PC-9 (cell line): ENCODE results near the gene RAB11B. TPM values are rescaled to one million over a fixed set of nuclear protein-coding genes. Genes with fewer than 3 reads are reported as not detected.

Experiments
- BruUV-seq: library from RNA; stranded (reverse); fragments of 400-500 nt; replicated peaks from 2 replicates; lab custom pipeline; 2021; lab: Mats Ljungman, UMichigan
- CTCF ChIA-PET: fragments of 300-600 bp; sonication (Branson Sonifier 250); formaldehyde crosslinking; loops from one replicate; lab custom pipeline; 2022; ENCODE audit warnings: antibody characterized with exemption; lab: Charles Lee
- POLR2A ChIA-PET: fragments of 300-600 bp; sonication (Branson Sonifier 250); formaldehyde crosslinking; loops from one replicate; lab custom pipeline; 2022; ENCODE audit warnings: antibody characterized with exemption; ENCODE audit not compliant: unreplicated experiment; lab: Charles Lee
- DNase-seq, 2 experiments: peaks; one replicate each; pipeline versions ENCODE4 v3.0.0 to v3.0.0-alpha.2; 2015 to 2022; ENCODE audit warnings: mixed read lengths in 1 of 2
- H2AFZ ChIP-seq: fragments of 200-600 bp; sonication (generic); 2 replicates; pipeline ENCODE4 v1.8.1; 2017; ENCODE audit warnings: antibody characterized with exemption
- H3F3A ChIP-seq: fragments of 200-600 bp; sonication (generic); 2 replicates; pipeline ENCODE4 v1.8.1; 2017; ENCODE audit warnings: antibody characterized with exemption, mild to moderate bottlenecking, low read depth; ENCODE audit not compliant: insufficient read depth
- H3K27ac ChIP-seq: fragments of 200-600 bp; sonication (generic); 2 replicates; pipeline ENCODE4 v1.6.1; 2016; ENCODE audit warnings: mixed run types
- H3K27me3 ChIP-seq: fragments of 200-600 bp; sonication (generic); 2 replicates; pipeline ENCODE4 v1.6.1; 2016; ENCODE audit warnings: low read depth, mixed run types; ENCODE audit not compliant: insufficient read depth
- H3K36me3 ChIP-seq: fragments of 200-600 bp; sonication (generic); 2 replicates; pipeline ENCODE4 v1.6.1; 2016; ENCODE audit warnings: low read depth, mixed run types
- H3K4me1 ChIP-seq: fragments of 200-600 bp; sonication (generic); replicated peaks from 2 replicates; pipeline ENCODE4 v1.6.1; 2016; ENCODE audit warnings: mixed run types; ENCODE audit not compliant: insufficient read depth
- H3K4me2 ChIP-seq: fragments of 200-600 bp; sonication (generic); 2 replicates; pipeline ENCODE4 v1.6.1; 2017; ENCODE audit warnings: mixed run types
- H3K4me3 ChIP-seq: fragments of 200-600 bp; sonication (generic); 2 replicates; pipeline ENCODE4 v1.6.1; 2016; ENCODE audit warnings: mixed run types
- H3K79me2 ChIP-seq: fragments of 200-600 bp; sonication (generic); 2 replicates; pipeline ENCODE4 v1.6.1; 2017; ENCODE audit warnings: low read depth, mixed run types
- H3K9me2 ChIP-seq: fragments of 200-600 bp; sonication (generic); 2 replicates; pipeline ENCODE4 v1.8.1; 2017; ENCODE audit warnings: mild to moderate bottlenecking; ENCODE audit not compliant: insufficient read depth
- H3K9me3 ChIP-seq: fragments of 200-600 bp; sonication (generic); 2 replicates; pipeline ENCODE4 v1.8.1; 2016; ENCODE audit warnings: low read depth; ENCODE audit not compliant: insufficient read depth
- H4K20me1 ChIP-seq: fragments of 200-600 bp; sonication (generic); 2 replicates; pipeline ENCODE4 v1.8.1; 2017; ENCODE audit not compliant: insufficient read depth
- EZH2 ChIP-seq: fragments of 200-600 bp; sonication (generic); IDR thresholded peaks from 2 replicates; pipeline ENCODE4 v1.8.0; 2017; ENCODE audit warnings: antibody characterized with exemption, low read depth
- intact Hi-C: fragments of 100-400 bp; cut with micrococcal nuclease; formaldehyde crosslinking; loops from one replicate; pipeline ENCODE4 v1.10.0; 2022; ENCODE audit not compliant: unreplicated experiment
- total RNA-seq: library from RNA; stranded (reverse); gene quantifications from 2 replicates; pipeline ENCODE4 v1.2.3, GENCODE V29; 2021
- TF ChIP-seq, protein P1 (sequence below): fragments of 200-600 bp; sonication (generic); conservative IDR thresholded peaks from 2 replicates; pipeline ENCODE4 v1.6.1; 2017; ENCODE audit warnings: mixed run types, antibody characterized with exemption, mild to moderate bottlenecking, moderate library complexity

RAB11B gene
- total RNA-seq, 1 experiment from 2014 or later: 126 TPM

- H4K20me1 ChIP-seq: peaks cover 26% of the 10 kb centered on the region
- H3K4me3 ChIP-seq: peak overlapping the region; percentile 72; the same call in 1 of the 2 replicates
- H3F3A ChIP-seq: peaks cover 31% of the 10 kb centered on the region
- CTCF ChIA-PET: no interaction called here
- intact Hi-C loops: no loop called here
- no peaks in the 10 kb centered on the region for H3K9me2 ChIP-seq
- H2AFZ ChIP-seq: no peak overlapping the region
- TF ChIP-seq, protein P1, sequence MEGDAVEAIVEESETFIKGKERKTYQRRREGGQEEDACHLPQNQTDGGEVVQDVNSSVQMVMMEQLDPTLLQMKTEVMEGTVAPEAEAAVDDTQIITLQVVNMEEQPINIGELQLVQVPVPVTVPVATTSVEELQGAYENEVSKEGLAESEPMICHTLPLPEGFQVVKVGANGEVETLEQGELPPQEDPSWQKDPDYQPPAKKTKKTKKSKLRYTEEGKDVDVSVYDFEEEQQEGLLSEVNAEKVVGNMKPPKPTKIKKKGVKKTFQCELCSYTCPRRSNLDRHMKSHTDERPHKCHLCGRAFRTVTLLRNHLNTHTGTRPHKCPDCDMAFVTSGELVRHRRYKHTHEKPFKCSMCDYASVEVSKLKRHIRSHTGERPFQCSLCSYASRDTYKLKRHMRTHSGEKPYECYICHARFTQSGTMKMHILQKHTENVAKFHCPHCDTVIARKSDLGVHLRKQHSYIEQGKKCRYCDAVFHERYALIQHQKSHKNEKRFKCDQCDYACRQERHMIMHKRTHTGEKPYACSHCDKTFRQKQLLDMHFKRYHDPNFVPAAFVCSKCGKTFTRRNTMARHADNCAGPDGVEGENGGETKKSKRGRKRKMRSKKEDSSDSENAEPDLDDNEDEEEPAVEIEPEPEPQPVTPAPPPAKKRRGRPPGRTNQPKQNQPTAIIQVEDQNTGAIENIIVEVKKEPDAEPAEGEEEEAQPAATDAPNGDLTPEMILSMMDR: no peak
- TF ChIP-seq EZH2: no peak
- H3K79me2 ChIP-seq: peaks cover 53% of the 10 kb centered on the region
- peaks cover 51% of the 10 kb centered on the region for H3K4me1 ChIP-seq
- H3K27ac ChIP-seq: no peak overlapping the region
- H3K9me3 ChIP-seq: no peaks in the 10 kb centered on the region; the same call in 1 of the 2 replicates
- no peaks in the 10 kb centered on the region for H3K27me3 ChIP-seq
- no peaks in the 10 kb centered on the region for H3K36me3 ChIP-seq
- POLR2A ChIA-PET: interaction anchor here (0.6 kb wide), 1 partner anchor 204 kb away, joined by 4 read pairs; no protein-coding TSS in a partner anchor
- no TSS peak for BruUV-seq
- peak overlapping the region; percentile 79 for H3K4me2 ChIP-seq
- no peak for DNase-seq
These were observed 1.6 kb upstream of the RAB11B start for GRCh38 chr19:8388612-8388958.

- H3K9me3 ChIP-seq: no peaks in the 10 kb centered on the region; the same call in 1 of the 2 replicates
- ChIA-PET CTCF (interaction anchor here (0.6 to 1.7 kb wide), 4 partner anchors 23 to 190 kb away, joined by 3 to 5 read pairs (median 4); partner anchors contain the start of gene MARCHF2), POLR2A (interaction anchor here (0.6 to 1.0 kb wide), 10 partner anchors 23 to 521 kb away, joined by 3 to 21 read pairs (median 4); partner anchors contain the start of gene MARCHF2)
- H3K27me3 ChIP-seq: no peaks in the 10 kb centered on the region
- H3K27ac ChIP-seq: peak overlapping the region; percentile 85
- no peaks in the 10 kb centered on the region for H3K36me3 ChIP-seq
- intact Hi-C loops: loop anchor here (1.0 to 2.0 kb wide), 2 partner anchors 28 to 54 kb away; partner anchors contain the start of gene HNRNPM
- peak; percentile 80 to 95 for DNase-seq
- peak overlapping the region; percentile 82 for H3K4me3 ChIP-seq
- H3K79me2 ChIP-seq: peaks cover 69% of the 10 kb centered on the region
- no peak for TF ChIP-seq EZH2
- TF ChIP-seq, protein P1: no peak
- H3K4me2 ChIP-seq: peak overlapping the region; percentile 82
- H3F3A ChIP-seq: peaks cover 47% of the 10 kb centered on the region
- peak overlapping the region; percentile 48; the same call in 1 of the 2 replicates for H2AFZ ChIP-seq
- no TSS peak for BruUV-seq
- H4K20me1 ChIP-seq: peaks cover 46% of the 10 kb centered on the region
- H3K9me2 ChIP-seq: no peaks in the 10 kb centered on the region
- peaks cover 56% of the 10 kb centered on the region for H3K4me1 ChIP-seq
These were observed 439 bp downstream of the RAB11B start for GRCh38 chr19:8390617-8390981.

- Histone ChIP-seq H3K4me1 (peaks cover 48% of the 10 kb centered on the region), H3K9me3 (no peaks in the 10 kb centered on the region; the same call in 1 of the 2 replicates), H3K4me3 (peak overlapping the region; percentile 53; the same call in 1 of the 2 replicates), H4K20me1 (peaks cover 54% of the 10 kb centered on the region), H3K36me3 (no peaks in the 10 kb centered on the region), H2AFZ (no peak overlapping the region), H3K27ac (no peak overlapping the region), H3K4me2 (peak overlapping the region; percentile 82), H3K79me2 (peaks cover 77% of the 10 kb centered on the region), H3F3A (peaks cover 39% of the 10 kb centered on the region), H3K27me3 (no peaks in the 10 kb centered on the region), H3K9me2 (no peaks in the 10 kb centered on the region)
- DNase-seq: no peak
- ChIA-PET POLR2A (interaction anchor here (0.6 to 1.0 kb wide), 7 partner anchors 22 to 399 kb away, joined by 3 to 21 read pairs (median 4); partner anchors contain the start of gene MARCHF2), CTCF (interaction anchor here (1.7 kb wide), 1 partner anchor 22 kb away, joined by 5 read pairs; the partner anchor contains the start of gene MARCHF2)
- TF ChIP-seq EZH2: no peak
- TF ChIP-seq, protein P1: no peak
- BruUV-seq: no TSS peak
- intact Hi-C loops: loop anchor here (2.0 kb wide), 1 partner anchor 29 kb away; no protein-coding TSS in a partner anchor
These were observed 1.2 kb downstream of the RAB11B start for GRCh38 chr19:8391198-8392016.
